ENCODE measurements around the gene C1orf94. TPM values are rescaled to one million over a fixed set of nuclear protein-coding genes. Genes with fewer than 3 reads are reported as not detected.

C1orf94 gene
- total and polyA plus RNA-seq, 2 of the 4 experiments (the other 2 are of a cell fraction) = not detected

- Histone ChIP-seq H4K8ac (ENCODE audit: low read depth in 2 of 2, low read length in 2 of 2) (no peak overlapping the region), H3K4ac (ENCODE audit: low read depth, low read length) (no peak overlapping the region), H4K20me1 (ENCODE audit: insufficient read depth, low read length) (no peaks in the 10 kb centered on the region), H2AK9ac (replicated peaks; ENCODE audit: low read depth, low read length, poor library complexity) (no peak overlapping the region), H3K18ac (ENCODE audit: low read depth, low read length) (no peak overlapping the region), H2AK5ac (ENCODE audit: low read depth, low read length) (no peak overlapping the region), H3K9me1 (ENCODE audit: insufficient read depth, low read length) (no peaks in the 10 kb centered on the region), H4K5ac (ENCODE audit: low read depth, low read length) (no peak overlapping the region), H3K9ac (ENCODE audit: low read depth, low read length) (no peak overlapping the region), H4K91ac (ENCODE audit: insufficient read depth, low read depth, low read length) (no peak overlapping the region), H3K4me2 (ENCODE audit: low read depth, low read length) (no peak overlapping the region), H3K56ac (ENCODE audit: extremely low read depth, insufficient read depth, low read length) (no peak overlapping the region), H3K23ac (ENCODE audit: low read depth, low read length) (no peak overlapping the region), H3K27ac (ENCODE audit: insufficient read depth, low read length) (no peak overlapping the region), H3K9me3 (ENCODE audit: control insufficient read depth, insufficient read depth, low read length) (no peaks in the 10 kb centered on the region), H3K4me3 (ENCODE audit: insufficient read depth, low read depth, low read length) (no peak overlapping the region), H3K14ac (replicated peaks; ENCODE audit: low read depth, low read length) (no peak overlapping the region), H3K4me1 (ENCODE audit: control insufficient read depth, insufficient read depth, low read length) (no peaks in the 10 kb centered on the region), H2BK120ac (ENCODE audit: low read depth, low read length) (no peak overlapping the region), H3K27me3 (ENCODE audit: control insufficient read depth, insufficient read depth, low read length) (no peaks in the 10 kb centered on the region), H3K36me3 (ENCODE audit: control insufficient read depth, insufficient read depth, low read length) (no peaks in the 10 kb centered on the region), H2BK20ac (ENCODE audit: low read depth, low read length) (no peak overlapping the region), H2AFZ (replicated peaks; ENCODE audit: low read length, poor library complexity) (no peak overlapping the region), H2BK15ac (ENCODE audit: low read depth, low read length) (no peak overlapping the region), H3K79me1 (ENCODE audit: low read depth in 1 of 2, low read length in 2 of 2) (no peaks in the 10 kb centered on the region), H2BK5ac (ENCODE audit: low read depth, low read length, poor library complexity, severe bottlenecking) (no peak overlapping the region)
- DNase-seq (no peak), ATAC-seq (ENCODE audit: low read depth) (no peak)
- no TSS peak for BruUV-seq (replicated peaks)
- in situ Hi-C loops (cut with MboI; ENCODE audit: low sequenced_read_pairs) = no loop called here
- WGBS, 2 experiments (ENCODE audit: extremely low coverage in 2 of 2, insufficient read length in 1 of 2) = 0% methylated on average over 1 of the region's 3 CpGs; no CpG with 5 or more reads in 1 of the 2 experiments
- ChIA-PET POLR2A (ENCODE audit: unreplicated experiment) (no interaction called here), CTCF (no interaction called here)
- no peak for TF ChIP-seq CEBPB (IDR thresholded peaks at IDR 0.05; ENCODE audit: low read depth, low read length)
- TF ChIP-seq ELK1 (IDR thresholded peaks at IDR 0.05; ENCODE audit: borderline replicate concordance, low read depth, low read length) = no peak
- TF ChIP-seq CHD1 (IDR thresholded peaks at IDR 0.05; ENCODE audit: low read depth, low read length) = no peak
- no peak for TF ChIP-seq USF2 (IDR thresholded peaks at IDR 0.05; ENCODE audit: low read depth, low read length)
- no peak for TF ChIP-seq BHLHE40 (IDR thresholded peaks at IDR 0.05; ENCODE audit: low read depth, low read length)
- TF ChIP-seq MAZ (IDR thresholded peaks at IDR 0.05; ENCODE audit: borderline replicate concordance, low read depth, low read length) = no peak
- TF ChIP-seq POLR2A (IDR thresholded peaks at IDR 0.05; ENCODE audit: low read depth, low read length) = no peak
- no peak for TF ChIP-seq MAFK (IDR thresholded peaks at IDR 0.05; ENCODE audit: low read depth, low read length)
- no peak for TF ChIP-seq MXI1 (IDR thresholded peaks at IDR 0.05; ENCODE audit: borderline replicate concordance, low read depth, low read length)
- dilution Hi-C loops (cut with HindIII; ENCODE audit: low sequenced_read_pairs, unreplicated experiment) = no loop called here
- intact Hi-C loops (cut with micrococcal nuclease) = no loop called here
Measured at GRCh38 chr1:34156739-34157138, 20.0 kb upstream of the C1orf94 start.
